ENCODE data around the gene FGFR2.

DNA sequence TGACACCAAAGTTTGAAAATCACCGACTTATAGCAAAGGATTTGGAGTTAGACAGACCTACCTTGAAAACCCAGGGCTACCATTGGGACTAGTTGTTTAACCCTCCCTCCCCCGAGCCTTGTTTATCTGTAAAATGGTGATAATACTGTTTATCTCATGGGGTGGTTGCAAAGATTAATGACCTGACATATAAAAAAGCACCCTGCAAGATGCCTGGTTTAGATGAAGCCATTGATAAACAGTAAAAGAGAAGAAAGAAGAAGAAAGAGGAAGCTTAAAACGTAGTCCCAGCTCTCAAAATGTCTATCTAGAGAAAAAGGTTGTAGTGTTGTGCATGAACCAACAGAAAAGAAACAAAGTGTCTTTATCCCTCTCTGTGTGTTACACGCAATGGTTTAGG, 145.7 kb downstream of the FGFR2 start:
- TF ChIP-seq, protein P1, sequence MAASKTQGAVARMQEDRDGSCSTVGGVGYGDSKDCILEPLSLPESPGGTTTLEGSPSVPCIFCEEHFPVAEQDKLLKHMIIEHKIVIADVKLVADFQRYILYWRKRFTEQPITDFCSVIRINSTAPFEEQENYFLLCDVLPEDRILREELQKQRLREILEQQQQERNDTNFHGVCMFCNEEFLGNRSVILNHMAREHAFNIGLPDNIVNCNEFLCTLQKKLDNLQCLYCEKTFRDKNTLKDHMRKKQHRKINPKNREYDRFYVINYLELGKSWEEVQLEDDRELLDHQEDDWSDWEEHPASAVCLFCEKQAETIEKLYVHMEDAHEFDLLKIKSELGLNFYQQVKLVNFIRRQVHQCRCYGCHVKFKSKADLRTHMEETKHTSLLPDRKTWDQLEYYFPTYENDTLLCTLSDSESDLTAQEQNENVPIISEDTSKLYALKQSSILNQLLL (CRISPR knock-in tag; IDR thresholded peaks at IDR 0.05; ENCODE audit: borderline replicate concordance): no peak
- no peak for TF ChIP-seq GABPA (tag; conservative IDR thresholded peaks at IDR 0.05; ENCODE audit: low read depth)
- TF ChIP-seq, protein P2, sequence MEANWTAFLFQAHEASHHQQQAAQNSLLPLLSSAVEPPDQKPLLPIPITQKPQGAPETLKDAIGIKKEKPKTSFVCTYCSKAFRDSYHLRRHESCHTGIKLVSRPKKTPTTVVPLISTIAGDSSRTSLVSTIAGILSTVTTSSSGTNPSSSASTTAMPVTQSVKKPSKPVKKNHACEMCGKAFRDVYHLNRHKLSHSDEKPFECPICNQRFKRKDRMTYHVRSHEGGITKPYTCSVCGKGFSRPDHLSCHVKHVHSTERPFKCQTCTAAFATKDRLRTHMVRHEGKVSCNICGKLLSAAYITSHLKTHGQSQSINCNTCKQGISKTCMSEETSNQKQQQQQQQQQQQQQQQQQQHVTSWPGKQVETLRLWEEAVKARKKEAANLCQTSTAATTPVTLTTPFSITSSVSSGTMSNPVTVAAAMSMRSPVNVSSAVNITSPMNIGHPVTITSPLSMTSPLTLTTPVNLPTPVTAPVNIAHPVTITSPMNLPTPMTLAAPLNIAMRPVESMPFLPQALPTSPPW (CRISPR knock-in tag; IDR thresholded peaks at IDR 0.05): peak; percentile 23; the same call in 1 of the 2 replicates
- no peak for TF ChIP-seq TAF15 (IDR thresholded peaks at IDR 0.05; ENCODE audit: low read depth, low read length)
- TF ChIP-seq TARDBP (IDR thresholded peaks at IDR 0.05): no peak
- no peak for TF ChIP-seq RFX7 (CRISPR knock-in tag; IDR thresholded peaks at IDR 0.05)
- TF ChIP-seq POLR2AphosphoS5 (IDR thresholded peaks at IDR 0.05; ENCODE audit: control insufficient read depth, insufficient read depth, low read depth, low read length): no peak
- TF ChIP-seq FOXJ3 (CRISPR knock-in tag; IDR thresholded peaks at IDR 0.05): no peak
